ENCODE measurements around the gene SLC22A4. TPM values are rescaled to one million over a fixed set of nuclear protein-coding genes. Genes with fewer than 3 reads are reported as not detected.

SLC22A4 gene
- total RNA-seq, 1 donor from 2014 or later = 1.8 TPM

GRCh38 chr5:132389585-132390286 lies 95.5 kb downstream of the SLC22A4 start:
- Histone ChIP-seq H3K36me3 (ENCODE audit: control insufficient read depth, insufficient read depth, low read length) (no peaks in the 10 kb centered on the region), H3K27me3 (ENCODE audit: control insufficient read depth, insufficient read depth, low read length) (no peaks in the 10 kb centered on the region), H3K4me3 (ENCODE audit: low read depth, low read length) (no peak overlapping the region)
- TF ChIP-seq, protein P1, sequence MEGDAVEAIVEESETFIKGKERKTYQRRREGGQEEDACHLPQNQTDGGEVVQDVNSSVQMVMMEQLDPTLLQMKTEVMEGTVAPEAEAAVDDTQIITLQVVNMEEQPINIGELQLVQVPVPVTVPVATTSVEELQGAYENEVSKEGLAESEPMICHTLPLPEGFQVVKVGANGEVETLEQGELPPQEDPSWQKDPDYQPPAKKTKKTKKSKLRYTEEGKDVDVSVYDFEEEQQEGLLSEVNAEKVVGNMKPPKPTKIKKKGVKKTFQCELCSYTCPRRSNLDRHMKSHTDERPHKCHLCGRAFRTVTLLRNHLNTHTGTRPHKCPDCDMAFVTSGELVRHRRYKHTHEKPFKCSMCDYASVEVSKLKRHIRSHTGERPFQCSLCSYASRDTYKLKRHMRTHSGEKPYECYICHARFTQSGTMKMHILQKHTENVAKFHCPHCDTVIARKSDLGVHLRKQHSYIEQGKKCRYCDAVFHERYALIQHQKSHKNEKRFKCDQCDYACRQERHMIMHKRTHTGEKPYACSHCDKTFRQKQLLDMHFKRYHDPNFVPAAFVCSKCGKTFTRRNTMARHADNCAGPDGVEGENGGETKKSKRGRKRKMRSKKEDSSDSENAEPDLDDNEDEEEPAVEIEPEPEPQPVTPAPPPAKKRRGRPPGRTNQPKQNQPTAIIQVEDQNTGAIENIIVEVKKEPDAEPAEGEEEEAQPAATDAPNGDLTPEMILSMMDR (IDR thresholded peaks at IDR 0.05; ENCODE audit: insufficient read depth, low read length, poor library complexity, severe bottlenecking) = no peak
- peak; percentile 100 for DNase-seq (ENCODE audit: low read depth)

- no peak overlapping the region for H3K4me3 ChIP-seq (ENCODE audit: low read depth, low read length)
- no peak for DNase-seq (ENCODE audit: low read depth)
These were observed 97.1 kb downstream of the SLC22A4 start for GRCh38 chr5:132391247-132391646.

GRCh38 chr5:132391870-132392269 lies 97.7 kb downstream of the SLC22A4 start:
- TF ChIP-seq, protein P1 (IDR thresholded peaks at IDR 0.05; ENCODE audit: insufficient read depth, low read length, poor library complexity, severe bottlenecking) = no peak
- no peak overlapping the region for H3K4me3 ChIP-seq (ENCODE audit: low read depth, low read length)
- DNase-seq (ENCODE audit: low read depth) = no peak
- H3K27me3 ChIP-seq (ENCODE audit: control insufficient read depth, insufficient read depth, low read length) = no peaks in the 10 kb centered on the region
- no peaks in the 10 kb centered on the region for H3K36me3 ChIP-seq (ENCODE audit: control insufficient read depth, insufficient read depth, low read length)

More at GRCh38 chr5:132391247-132391646, 97.1 kb downstream of the SLC22A4 start:
- Histone ChIP-seq H3K36me3 (ENCODE audit: control insufficient read depth, insufficient read depth, low read length) (no peaks in the 10 kb centered on the region), H3K27me3 (ENCODE audit: control insufficient read depth, insufficient read depth, low read length) (no peaks in the 10 kb centered on the region)
- TF ChIP-seq, protein P1 (IDR thresholded peaks at IDR 0.05; ENCODE audit: insufficient read depth, low read length, poor library complexity, severe bottlenecking) = no peak

- no peak for DNase-seq (ENCODE audit: low read depth)
- no peaks in the 10 kb centered on the region for H3K36me3 ChIP-seq (ENCODE audit: control insufficient read depth, insufficient read depth, low read length)
- H3K4me3 ChIP-seq (ENCODE audit: low read depth, low read length) = no peak overlapping the region
- TF ChIP-seq, protein P1 (IDR thresholded peaks at IDR 0.05; ENCODE audit: insufficient read depth, low read length, poor library complexity, severe bottlenecking) = no peak
- H3K27me3 ChIP-seq (ENCODE audit: control insufficient read depth, insufficient read depth, low read length) = no peaks in the 10 kb centered on the region
These were observed 98.2 kb downstream of the SLC22A4 start for GRCh38 chr5:132392411-132392810.

DNA sequence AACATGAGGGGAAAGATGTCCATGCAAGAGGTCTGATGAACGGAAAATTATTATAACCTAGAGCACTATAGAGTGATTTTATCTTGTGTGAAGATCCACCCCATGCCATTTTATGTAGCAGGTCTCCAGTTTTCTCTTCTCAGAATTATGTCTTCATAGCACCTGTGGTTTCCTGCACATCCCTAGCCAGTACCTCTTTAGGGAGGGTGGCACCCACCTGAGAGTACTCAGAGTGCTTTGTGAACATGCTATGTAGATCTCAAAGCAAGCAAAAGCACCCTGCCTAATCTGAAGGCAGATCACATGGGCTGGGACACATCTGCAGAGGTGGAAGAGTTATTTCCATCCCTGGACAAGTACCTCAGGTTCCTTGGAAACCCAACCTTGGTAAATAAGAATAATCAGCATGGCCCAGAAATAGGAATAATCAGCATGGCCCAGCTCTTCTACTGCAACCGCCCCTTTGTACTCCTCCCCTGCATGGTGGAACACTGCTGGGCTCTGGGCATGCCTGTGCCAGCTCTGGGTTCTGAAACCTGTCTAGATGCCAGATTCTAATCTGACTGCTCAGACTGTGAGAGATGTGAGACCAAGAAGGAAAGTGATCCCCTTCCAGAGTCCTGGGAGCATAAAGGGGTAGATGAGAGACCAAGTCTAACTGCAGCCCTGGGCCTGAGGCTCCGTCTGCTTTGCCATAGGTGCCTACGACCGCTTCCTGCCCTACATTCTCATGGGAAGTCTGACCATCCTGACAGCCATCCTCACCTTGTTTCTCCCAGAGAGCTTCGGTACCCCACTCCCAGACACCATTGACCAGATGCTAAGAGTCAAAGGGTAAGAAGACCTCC lies 99.0 kb downstream of the SLC22A4 start:
- DNase-seq (ENCODE audit: low read depth) = no peak
- Histone ChIP-seq H3K4me3 (ENCODE audit: low read depth, low read length) (no peak overlapping the region), H3K27me3 (ENCODE audit: control insufficient read depth, insufficient read depth, low read length) (no peaks in the 10 kb centered on the region), H3K36me3 (ENCODE audit: control insufficient read depth, insufficient read depth, low read length) (no peaks in the 10 kb centered on the region)
- TF ChIP-seq, protein P1 (IDR thresholded peaks at IDR 0.05; ENCODE audit: insufficient read depth, low read length, poor library complexity, severe bottlenecking) = no peak

Other genes starting within 250 kb of the SLC22A4 start
- not detected in 2 replicates for gene IL3, start 233.7 kb upstream of the SLC22A4 start, total RNA-seq
- gene CSF2, start 220.6 kb upstream of the SLC22A4 start, total RNA-seq = 6.7 and 10.5 TPM in 2 replicates
- gene P4HA2, start 66.5 kb upstream of the SLC22A4 start, total RNA-seq = 71.5 and 77.5 TPM in 2 replicates
- gene PDLIM4, start 36.7 kb upstream of the SLC22A4 start, total RNA-seq = 146 and 164 TPM in 2 replicates
- gene SLC22A5, start 75.3 kb downstream of the SLC22A4 start, total RNA-seq = 13.2 and 19.1 TPM in 2 replicates
- 61.9 and 75.3 TPM in 2 replicates for gene IRF1, start 196.4 kb downstream of the SLC22A4 start, total RNA-seq
- gene IL5, start 249.1 kb downstream of the SLC22A4 start, total RNA-seq = not detected in 2 replicates